ENCODE data around the gene KRT7.

- TF ChIP-seq, protein P1, sequence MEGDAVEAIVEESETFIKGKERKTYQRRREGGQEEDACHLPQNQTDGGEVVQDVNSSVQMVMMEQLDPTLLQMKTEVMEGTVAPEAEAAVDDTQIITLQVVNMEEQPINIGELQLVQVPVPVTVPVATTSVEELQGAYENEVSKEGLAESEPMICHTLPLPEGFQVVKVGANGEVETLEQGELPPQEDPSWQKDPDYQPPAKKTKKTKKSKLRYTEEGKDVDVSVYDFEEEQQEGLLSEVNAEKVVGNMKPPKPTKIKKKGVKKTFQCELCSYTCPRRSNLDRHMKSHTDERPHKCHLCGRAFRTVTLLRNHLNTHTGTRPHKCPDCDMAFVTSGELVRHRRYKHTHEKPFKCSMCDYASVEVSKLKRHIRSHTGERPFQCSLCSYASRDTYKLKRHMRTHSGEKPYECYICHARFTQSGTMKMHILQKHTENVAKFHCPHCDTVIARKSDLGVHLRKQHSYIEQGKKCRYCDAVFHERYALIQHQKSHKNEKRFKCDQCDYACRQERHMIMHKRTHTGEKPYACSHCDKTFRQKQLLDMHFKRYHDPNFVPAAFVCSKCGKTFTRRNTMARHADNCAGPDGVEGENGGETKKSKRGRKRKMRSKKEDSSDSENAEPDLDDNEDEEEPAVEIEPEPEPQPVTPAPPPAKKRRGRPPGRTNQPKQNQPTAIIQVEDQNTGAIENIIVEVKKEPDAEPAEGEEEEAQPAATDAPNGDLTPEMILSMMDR (IDR thresholded peaks at IDR 0.05; ENCODE audit: extremely low read depth in 1 of 2, insufficient read depth in 1 of 2, low read depth in 1 of 2, low read length in 2 of 2): no peak
- no peak for TF ChIP-seq EZH2 (IDR thresholded peaks at IDR 0.05; ENCODE audit: borderline replicate concordance, low read depth, low read length, severe bottlenecking)
- no peak for TF ChIP-seq POLR2A (IDR thresholded peaks at IDR 0.05; ENCODE audit: low read depth, low read length)
- no peak for TF ChIP-seq JUN (IDR thresholded peaks at IDR 0.05; ENCODE audit: borderline replicate concordance, insufficient read depth, insufficient read length, low read depth)
These were observed 26.7 kb downstream of the KRT7 start for GRCh38 chr12:52259657-52260243.
